H9 (cell line): ENCODE results near the gene INSM2. TPM values are rescaled to one million over a fixed set of nuclear protein-coding genes. Genes with fewer than 3 reads are reported as not detected.

ENCODE experiments used
- DNase-seq: peaks from one replicate; pipeline ENCODE4 v3.0.0-alpha.2; 2017
- H2AFZ ChIP-seq: one replicate; pipeline ENCODE4 v1.6.1; 2013; ENCODE audit warnings: mild to moderate bottlenecking, low read length, control low read depth, moderate library complexity
- H2AK5ac ChIP-seq: 2 replicates; pipeline ENCODE4 v1.6.1; 2013; ENCODE audit warnings: low read length, control low read depth, mixed read lengths; ENCODE audit not compliant: insufficient read length
- H2BK120ac ChIP-seq: one replicate; pipeline ENCODE4 v1.6.1; 2013; ENCODE audit warnings: low read depth, mild to moderate bottlenecking, low read length, control low read depth, inconsistent platforms; ENCODE audit not compliant: poor library complexity, severe bottlenecking
- H2BK12ac ChIP-seq: 2 replicates; pipeline ENCODE4 v1.6.1; 2013; ENCODE audit warnings: low read length, control low read depth, mixed read lengths, low read depth; ENCODE audit not compliant: insufficient read length
- H2BK15ac ChIP-seq: 2 replicates; pipeline ENCODE4 v1.6.1; 2013; ENCODE audit warnings: low read depth, low read length, control low read depth
- H2BK20ac ChIP-seq: one replicate; pipeline ENCODE4 v1.6.1; 2013; ENCODE audit warnings: low read depth, mild to moderate bottlenecking, low read length, control low read depth, inconsistent platforms; ENCODE audit not compliant: poor library complexity, severe bottlenecking
- H2BK5ac ChIP-seq: 2 replicates; pipeline ENCODE4 v1.6.1; 2013; ENCODE audit warnings: low read length, control low read depth, mixed read lengths; ENCODE audit not compliant: insufficient read length
- H3K14ac ChIP-seq: 2 replicates; pipeline ENCODE4 v1.6.1; 2013; ENCODE audit warnings: low read length, control low read depth; ENCODE audit not compliant: insufficient read depth
- H3K18ac ChIP-seq: 2 replicates; pipeline ENCODE4 v1.6.1; 2013; ENCODE audit warnings: low read depth, mild to moderate bottlenecking, mixed read lengths, low read length, control low read depth; ENCODE audit not compliant: insufficient read length
- H3K23ac ChIP-seq: 2 replicates; pipeline ENCODE4 v1.6.1; 2013; ENCODE audit warnings: low read length, control low read depth, mixed read lengths, low read depth; ENCODE audit not compliant: insufficient read length
- H3K23me2 ChIP-seq: 2 replicates; pipeline ENCODE4 v1.6.1; 2013; ENCODE audit warnings: low read depth, mild to moderate bottlenecking, mixed read lengths, low read length, control low read depth; ENCODE audit not compliant: insufficient read length, poor library complexity, severe bottlenecking
- H3K27ac ChIP-seq: 2 replicates; pipeline ENCODE4 v1.5.1; 2013; ENCODE audit warnings: low read length, control low read depth, mixed read lengths, low read depth; ENCODE audit not compliant: insufficient read length
- H3K27me3 ChIP-seq: 2 replicates; pipeline ENCODE4 v1.6.1; 2013; ENCODE audit warnings: low read length, control low read depth, inconsistent platforms; ENCODE audit not compliant: insufficient read depth
- H3K4ac ChIP-seq: 2 replicates; pipeline ENCODE4 v1.6.1; 2013; ENCODE audit warnings: low read depth, mild to moderate bottlenecking, control low read depth, inconsistent platforms, low read length, moderate library complexity
- H3K4me1 ChIP-seq: 2 replicates; pipeline ENCODE4 v1.6.1; 2013; ENCODE audit warnings: low read length, control low read depth, inconsistent platforms; ENCODE audit not compliant: insufficient read depth
- H3K4me2 ChIP-seq: 2 replicates; pipeline ENCODE4 v1.6.1; 2013; ENCODE audit warnings: low read length, control low read depth, mixed read lengths; ENCODE audit not compliant: insufficient read length, insufficient read depth
- H3K56ac ChIP-seq: 2 replicates; pipeline ENCODE4 v1.6.1; 2013; ENCODE audit warnings: low read depth, mild to moderate bottlenecking, mixed read lengths, low read length, control low read depth; ENCODE audit not compliant: insufficient read length
- H3K79me1 ChIP-seq: 2 replicates; pipeline ENCODE4 v1.6.1; 2013; ENCODE audit warnings: low read depth, mild to moderate bottlenecking, moderate library complexity, low read length, control low read depth, inconsistent platforms; ENCODE audit not compliant: insufficient read depth, poor library complexity, severe bottlenecking
- H3K79me2 ChIP-seq: 2 replicates; pipeline ENCODE4 v1.6.1; 2013; ENCODE audit warnings: low read length, control low read depth, inconsistent platforms; ENCODE audit not compliant: insufficient read depth
- H3K9ac ChIP-seq: 2 replicates; pipeline ENCODE4 v1.6.1; 2013; ENCODE audit warnings: low read length, control low read depth, mixed read lengths; ENCODE audit not compliant: insufficient read length; ENCODE audit errors: extremely low read depth
- H3K9me3 ChIP-seq: one replicate; pipeline ENCODE4 v1.6.1; 2013; ENCODE audit warnings: low read depth, low read length, inconsistent platforms; ENCODE audit not compliant: control insufficient read depth
- H3T11ph ChIP-seq: one replicate; pipeline ENCODE4 v1.6.1; 2013; ENCODE audit warnings: mild to moderate bottlenecking, low read length, control low read depth, inconsistent platforms
- H4K20me1 ChIP-seq: one replicate; pipeline ENCODE4 v1.6.1; 2013; ENCODE audit not compliant: control insufficient read depth, insufficient read length, insufficient read depth
- H4K5ac ChIP-seq: 2 replicates; pipeline ENCODE4 v1.6.1; 2013; ENCODE audit warnings: low read depth, mild to moderate bottlenecking, mixed read lengths, low read length, control low read depth; ENCODE audit not compliant: insufficient read length
- H4K8ac ChIP-seq: replicated peaks from 2 replicates; pipeline ENCODE4 v1.6.1; 2013; ENCODE audit warnings: low read length, control low read depth, mixed read lengths, low read depth; ENCODE audit not compliant: insufficient read length
- H4K91ac ChIP-seq: 2 replicates; pipeline ENCODE4 v1.6.1; 2013; ENCODE audit warnings: low read depth, mild to moderate bottlenecking, moderate library complexity, mixed read lengths, low read length, control low read depth; ENCODE audit not compliant: insufficient read length
- H3K27ac Mint-ChIP-seq, 3 experiments: 2 replicates in 2 of 3; 3 replicates in 1 of 3; pipeline ENCODE4 v1.8.0; 2020 to 2021; ENCODE audit warnings: mixed read lengths in 3 of 3, mild to moderate bottlenecking in 1 of 3, moderate library complexity in 1 of 3
- H3K27me3 Mint-ChIP-seq: 2 replicates; pipeline ENCODE4 v1.8.0; 2021; ENCODE audit warnings: low read depth, mild to moderate bottlenecking, moderate library complexity, mixed read lengths
- H3K36me3 Mint-ChIP-seq, 3 experiments: 2 replicates in 2 of 3; 3 replicates in 1 of 3; pipeline ENCODE4 v1.8.0; 2020 to 2021; ENCODE audit warnings: low read depth in 3 of 3, mixed read lengths in 3 of 3; ENCODE audit not compliant: insufficient read depth in 1 of 3
- H3K4me1 Mint-ChIP-seq, 2 experiments: 2 replicates each; pipeline ENCODE4 v1.8.0; 2020; ENCODE audit warnings: mixed read lengths in 2 of 2
- H3K4me3 Mint-ChIP-seq, 2 experiments: 2 replicates in 1 of 2; 3 replicates in 1 of 2; pipeline ENCODE4 v1.8.0; 2020 to 2021; ENCODE audit warnings: mild to moderate bottlenecking in 2 of 2, mixed read lengths in 2 of 2, moderate library complexity in 1 of 2
- H3K9me3 Mint-ChIP-seq, 2 experiments: 2 replicates in 1 of 2; 3 replicates in 1 of 2; pipeline ENCODE4 v1.8.0; 2020; ENCODE audit warnings: mild to moderate bottlenecking in 2 of 2, mixed read lengths in 2 of 2, moderate library complexity in 1 of 2
- CTCF ChIP-seq: fragments of 200-600 bp; sonication (generic); conservative IDR thresholded peaks from 3 replicates; pipeline ENCODE4 v1.8.0; 2021; ENCODE audit warnings: antibody characterized with exemption, mild to moderate bottlenecking
- WGBS: extraction: QIAGEN DNeasy Blood & Tissue Kit; methylation state at CpG from one replicate; pipeline ENCODE4 v1.1.7; 2013; ENCODE audit warnings: missing lambda C conversion rate, low lambda C conversion rate, mixed read lengths; ENCODE audit not compliant: insufficient read length; ENCODE audit errors: extremely low coverage; 5-methylcytosine and 5-hydroxymethylcytosine counted together
- total RNA-seq: library from RNA; stranded (reverse); gene quantifications from 2 replicates; pipeline ENCODE4 v1.2.1, GENCODE V29; 2021

Gene INSM2
- total RNA-seq, 1 experiment from 2014 or later = not detected

GRCh38 chr14:35556548-35556947, 22.6 kb downstream of the INSM2 start:
- WGBS = no CpG with 5 or more reads among the region's 1 CpG
- no peak overlapping the region for H4K8ac ChIP-seq
- no peak overlapping the region for H2BK15ac ChIP-seq
- H2AFZ ChIP-seq = no peak overlapping the region
- H3K27ac ChIP-seq = no peak overlapping the region
- Mint-ChIP-seq H3K27me3 (no peaks in the 10 kb centered on the region), H3K4me3 (no peak overlapping the region), H3K4me1 (peaks cover 9 to 12% of the 10 kb centered on the region in 2 experiments), H3K9me3 (no peaks in the 10 kb centered on the region), H3K36me3 (no peaks in the 10 kb centered on the region), H3K27ac (no peak overlapping the region)
- H3K56ac ChIP-seq = no peak overlapping the region
- H2AK5ac ChIP-seq = no peak overlapping the region
- TF ChIP-seq CTCF = no peak
- no peak overlapping the region for H2BK20ac ChIP-seq
- H3K27me3 ChIP-seq = no peaks in the 10 kb centered on the region
- H4K5ac ChIP-seq = no peak overlapping the region
- peaks cover 4% of the 10 kb centered on the region; the same call in 1 of the 2 replicates for H3K4me1 ChIP-seq
- no peaks in the 10 kb centered on the region for H3K23me2 ChIP-seq
- DNase-seq = no peak
- H3K4ac ChIP-seq = no peak overlapping the region
- no peak overlapping the region for H2BK120ac ChIP-seq
- no peak overlapping the region for H2BK12ac ChIP-seq
- H4K91ac ChIP-seq = no peak overlapping the region
- no peak overlapping the region for H3K14ac ChIP-seq
- H3K9ac ChIP-seq = no peak overlapping the region
- no peak overlapping the region for H2BK5ac ChIP-seq
- no peak overlapping the region for H3T11ph ChIP-seq
- no peak overlapping the region for H3K23ac ChIP-seq
- no peaks in the 10 kb centered on the region for H3K79me2 ChIP-seq
- H3K79me1 ChIP-seq = no peaks in the 10 kb centered on the region
- H3K9me3 ChIP-seq = no peaks in the 10 kb centered on the region
- H3K4me2 ChIP-seq = no peak overlapping the region
- H4K20me1 ChIP-seq = no peaks in the 10 kb centered on the region
- H3K18ac ChIP-seq = no peak overlapping the region
